GM19351 (cell line): Measurements from ENCODE around the gene PIGZ.

Experiments
- ATAC-seq: cut with Tn5 transposase; IDR thresholded peaks from one replicate; pipeline ENCODE4 v1.9.1; 2021; ENCODE audit warnings: mild to moderate bottlenecking, moderate library complexity; ENCODE audit not compliant: unreplicated experiment

Gene PIGZ

GRCh38 chr3:197002701-197003454 lies 34.2 kb upstream of the PIGZ start:
- peak; percentile 66 for ATAC-seq

- ATAC-seq: no peak
Observed at GRCh38 chr3:197001972-197002700, 33.5 kb upstream of the PIGZ start.

- no peak for ATAC-seq
Observed at GRCh38 chr3:197001106-197001971, 32.7 kb upstream of the PIGZ start.

- ATAC-seq: no peak
Observed at GRCh38 chr3:197000211-197000610, 31.6 kb upstream of the PIGZ start.

GRCh38 chr3:196998966-196999760 lies 30.5 kb upstream of the PIGZ start:
- no peak for ATAC-seq

- no peak for ATAC-seq
Observed at GRCh38 chr3:196997311-196997710, 28.7 kb upstream of the PIGZ start.

- ATAC-seq: no peak
Observed at GRCh38 chr3:196996454-196997265, 28.0 kb upstream of the PIGZ start.

GRCh38 chr3:196995646-196996355 lies 27.2 kb upstream of the PIGZ start:
- no peak for ATAC-seq

GRCh38 chr3:196995027-196995426 lies 26.4 kb upstream of the PIGZ start:
- ATAC-seq: no peak

- no peak for ATAC-seq
Observed at GRCh38 chr3:196994056-196994455, 25.4 kb upstream of the PIGZ start.

- no peak for ATAC-seq
Observed at GRCh38 chr3:196992461-196993065, 23.9 kb upstream of the PIGZ start.

GRCh38 chr3:196991581-196992460 lies 23.2 kb upstream of the PIGZ start:
- no peak for ATAC-seq

GRCh38 chr3:196990601-196991007 lies 22.0 kb upstream of the PIGZ start:
- ATAC-seq: no peak

GRCh38 chr3:196989721-196990262 lies 21.2 kb upstream of the PIGZ start:
- no peak for ATAC-seq

- no peak for ATAC-seq
Observed at GRCh38 chr3:196988241-196989029, 19.8 kb upstream of the PIGZ start.

GRCh38 chr3:196987022-196987421 lies 18.4 kb upstream of the PIGZ start:
- ATAC-seq: no peak
